Measurements from ENCODE around the gene ADNP2. TPM values are rescaled to one million over a fixed set of nuclear protein-coding genes. Genes with fewer than 3 reads are reported as not detected.

Gene ADNP2
- total and polyA plus RNA-seq, 2 donors (not counting 3 experiments of a cell fraction or from before 2014, with no cell fraction given) = 10.2 to 20.6 TPM

DNA sequence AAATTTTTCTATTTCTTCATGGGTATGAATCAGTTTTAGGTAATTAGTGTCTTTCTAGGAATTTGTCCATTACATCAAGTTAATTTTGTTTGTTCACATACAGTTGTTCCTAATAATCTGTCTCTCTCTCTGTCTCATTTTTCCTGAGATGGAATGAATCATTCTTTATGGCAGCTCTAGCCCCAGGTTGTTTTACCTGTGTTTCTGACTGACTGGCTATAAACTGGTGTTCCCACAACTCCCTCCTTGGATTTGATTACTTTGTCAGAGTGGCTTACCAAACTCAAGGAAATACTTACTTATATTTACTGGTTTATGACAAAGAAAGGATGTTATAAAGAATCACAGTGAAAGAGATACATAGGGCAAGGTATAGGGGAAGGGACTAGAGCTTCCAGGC, 15.1 kb downstream of the ADNP2 start:
- peaks cover 83% of the 10 kb centered on the region for H3K79me2 ChIP-seq (ENCODE audit: control insufficient read depth, insufficient read depth, low read length)
- FAIRE-seq (no peak), DNase-seq (ENCODE audit: low read depth, low spot score) (no peak)
- intact Hi-C loops (cut with micrococcal nuclease) (no loop called here), dilution Hi-C loops (cut with MboI; ENCODE audit: extremely low pct_ligation_motif_present, low sequenced_read_pairs) (no loop called here)
- TF ChIP-seq POLR2A (IDR thresholded peaks at IDR 0.05; ENCODE audit: low read depth, low read length) = no peak
- TF ChIP-seq GATA2 (IDR thresholded peaks at IDR 0.05; ENCODE audit: insufficient read depth, insufficient read length, low read depth, low read length) = no peak
- TF ChIP-seq EZH2 (IDR thresholded peaks at IDR 0.05; ENCODE audit: borderline replicate concordance, low read depth, low read length, severe bottlenecking) = no peak
- no peak for TF ChIP-seq FOS (IDR thresholded peaks at IDR 0.05; ENCODE audit: borderline replicate concordance, insufficient read depth, low read length)
- TF ChIP-seq, protein P1, sequence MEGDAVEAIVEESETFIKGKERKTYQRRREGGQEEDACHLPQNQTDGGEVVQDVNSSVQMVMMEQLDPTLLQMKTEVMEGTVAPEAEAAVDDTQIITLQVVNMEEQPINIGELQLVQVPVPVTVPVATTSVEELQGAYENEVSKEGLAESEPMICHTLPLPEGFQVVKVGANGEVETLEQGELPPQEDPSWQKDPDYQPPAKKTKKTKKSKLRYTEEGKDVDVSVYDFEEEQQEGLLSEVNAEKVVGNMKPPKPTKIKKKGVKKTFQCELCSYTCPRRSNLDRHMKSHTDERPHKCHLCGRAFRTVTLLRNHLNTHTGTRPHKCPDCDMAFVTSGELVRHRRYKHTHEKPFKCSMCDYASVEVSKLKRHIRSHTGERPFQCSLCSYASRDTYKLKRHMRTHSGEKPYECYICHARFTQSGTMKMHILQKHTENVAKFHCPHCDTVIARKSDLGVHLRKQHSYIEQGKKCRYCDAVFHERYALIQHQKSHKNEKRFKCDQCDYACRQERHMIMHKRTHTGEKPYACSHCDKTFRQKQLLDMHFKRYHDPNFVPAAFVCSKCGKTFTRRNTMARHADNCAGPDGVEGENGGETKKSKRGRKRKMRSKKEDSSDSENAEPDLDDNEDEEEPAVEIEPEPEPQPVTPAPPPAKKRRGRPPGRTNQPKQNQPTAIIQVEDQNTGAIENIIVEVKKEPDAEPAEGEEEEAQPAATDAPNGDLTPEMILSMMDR (IDR thresholded peaks at IDR 0.05; ENCODE audit: extremely low read depth in 1 of 2, insufficient read depth in 1 of 2, low read depth in 1 of 2, low read length in 2 of 2) = no peak
- no peak for TF ChIP-seq MYC (IDR thresholded peaks at IDR 0.05; ENCODE audit: low read depth, low read length)
- no peak for TF ChIP-seq JUN (IDR thresholded peaks at IDR 0.05; ENCODE audit: borderline replicate concordance, insufficient read depth, insufficient read length, low read depth)
- TF ChIP-seq POLR2AphosphoS5 (IDR thresholded peaks at IDR 0.05; ENCODE audit: insufficient read depth, low read depth, low read length) = no peak
- TF ChIP-seq, protein P2, sequence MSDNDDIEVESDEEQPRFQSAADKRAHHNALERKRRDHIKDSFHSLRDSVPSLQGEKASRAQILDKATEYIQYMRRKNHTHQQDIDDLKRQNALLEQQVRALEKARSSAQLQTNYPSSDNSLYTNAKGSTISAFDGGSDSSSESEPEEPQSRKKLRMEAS (IDR thresholded peaks at IDR 0.05; ENCODE audit: insufficient read depth, insufficient read length) = no peak
- H4K20me1 ChIP-seq (replicated peaks; ENCODE audit: control insufficient read depth, extremely low read depth, insufficient read depth, low read length) = no peaks in the 10 kb centered on the region
- no peaks in the 10 kb centered on the region for H3K9me1 ChIP-seq (replicated peaks; ENCODE audit: control insufficient read depth, extremely low read depth, insufficient read depth, low read length)
- no peak overlapping the region for H3K27ac ChIP-seq (ENCODE audit: insufficient read depth, low read depth, low read length)
- H2AFZ ChIP-seq (ENCODE audit: low read depth, low read length) = no peak overlapping the region
- H3K36me3 ChIP-seq (ENCODE audit: control insufficient read depth in 2 of 2, extremely low read depth in 1 of 2, insufficient read depth in 2 of 2, low read length in 2 of 2) = peaks cover 2% of the 10 kb centered on the region in 2 experiments
- ChIA-PET CTCF (no interaction called here), POLR2A (no interaction called here)
- no peaks in the 10 kb centered on the region for H3K9me3 ChIP-seq (replicated peaks; ENCODE audit: control insufficient read depth, insufficient read depth, low read length)
- no peaks in the 10 kb centered on the region for H3K27me3 ChIP-seq (ENCODE audit: control insufficient read depth in 2 of 2, insufficient read depth in 2 of 2, low read length in 2 of 2)
- BruUV-seq (replicated peaks) = no TSS peak
- no peak overlapping the region for H3K9ac ChIP-seq (replicated peaks; ENCODE audit: extremely low read depth, insufficient read depth, low read length)
- no peaks in the 10 kb centered on the region for H3K4me1 ChIP-seq (ENCODE audit: control insufficient read depth, extremely low read depth, insufficient read depth, low read length)
- no peak overlapping the region for H3K4me2 ChIP-seq (ENCODE audit: insufficient read depth, low read length)
- H3K4me3 ChIP-seq (replicated peaks in 1 of 3; ENCODE audit: insufficient read depth in 1 of 3, low read depth in 1 of 3, low read length in 3 of 3) = no peak overlapping the region
